ENCODE data around the gene ALDH18A1. TPM values are rescaled to one million over a fixed set of nuclear protein-coding genes. Genes with fewer than 3 reads are reported as not detected.

The ALDH18A1 gene
- total and polyA plus RNA-seq, 2 donors (not counting 1 experiment from before 2014, with no cell fraction given), result 12.4 to 27.6 TPM

DNA sequence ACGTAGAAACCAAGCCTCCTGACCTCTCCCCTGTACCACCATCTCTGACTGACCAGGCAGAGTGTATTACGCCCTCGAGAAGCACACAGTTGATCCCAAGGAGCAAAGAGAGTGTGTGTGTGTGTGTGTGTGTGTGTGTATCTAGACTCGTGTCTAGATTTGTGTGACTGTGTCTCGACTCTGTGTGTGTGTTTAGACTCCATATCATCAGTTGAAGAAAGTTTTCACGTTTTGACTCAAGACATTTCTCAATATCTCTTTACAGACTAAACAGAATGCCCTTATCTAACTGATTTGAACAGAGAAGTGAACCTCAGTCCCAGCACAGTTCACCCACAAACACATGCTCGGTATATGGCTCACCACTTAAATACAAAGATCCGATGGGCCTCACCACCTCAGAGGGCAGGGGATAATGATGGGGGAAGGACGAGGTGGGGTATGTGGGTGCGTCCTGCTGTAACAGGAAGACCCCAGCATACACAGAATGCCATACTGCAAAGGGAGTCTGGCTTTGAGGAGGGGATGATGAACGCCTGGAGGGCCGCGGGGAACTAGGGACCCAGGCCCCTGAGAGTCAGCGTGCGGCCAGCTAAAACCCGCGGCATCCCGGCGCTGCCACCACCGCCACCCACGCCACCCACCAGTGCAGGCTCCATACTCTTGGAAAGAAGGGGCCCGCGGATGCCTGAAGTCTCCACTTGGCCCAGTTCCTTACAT is 780 bp downstream of the ALDH18A1 start:
- 5% methylated on average over 14 of the region's 23 CpGs for WGBS (ENCODE audit: insufficient coverage)
- DNase-seq (no peak), ATAC-seq (ENCODE audit: low read depth) (no peak)
- intact Hi-C loops (cut with micrococcal nuclease), result loop anchor here (1.0 to 10.0 kb wide), 3 partner anchors 38 to 929 kb away; partner anchors contain the start of genes SORBS1, TCTN3 and TM9SF3
- Histone ChIP-seq H4K20me1 (ENCODE audit: control insufficient read depth, insufficient read depth, low read length, poor library complexity, severe bottlenecking) (peaks cover 5% of the 10 kb centered on the region), H3K4me1 (ENCODE audit: control insufficient read depth in 2 of 2, insufficient read depth in 2 of 2, low read length in 2 of 2) (peaks cover 7 to 13% of the 10 kb centered on the region in 2 donors), H3K36me3 (replicated peaks in 1 of 2; ENCODE audit: control extremely low read depth in 1 of 2, control insufficient read depth in 1 of 2, extremely low read depth in 1 of 2, insufficient read depth in 2 of 2, low read length in 1 of 2) (peaks cover 0 to 10% of the 10 kb centered on the region in 2 experiments), H3K27ac (ENCODE audit: low read length in 2 of 2) (peak overlapping the region in 1 of 2 donors; percentile 27), H3K4me3 (ENCODE audit: control extremely low read depth in 1 of 5, extremely low read depth in 1 of 5, insufficient read depth in 1 of 5, low read depth in 2 of 5, low read length in 4 of 5) (peak overlapping the region; percentile 0 to 74 (median 64)), H2AFZ (ENCODE audit: insufficient read depth, low read depth, low read length, poor library complexity, severe bottlenecking) (peak overlapping the region; percentile 79), H3K9ac (ENCODE audit: low read length) (peak overlapping the region; percentile 71), H3K79me2 (ENCODE audit: control insufficient read depth, insufficient read depth, low read length) (peaks cover 14% of the 10 kb centered on the region), H3K9me3 (ENCODE audit: control extremely low read depth in 1 of 3, control insufficient read depth in 2 of 3, insufficient read depth in 1 of 3, low read length in 2 of 3) (peaks cover 0 to 4% (median 0%) of the 10 kb centered on the region in 3 donors), H3K27me3 (replicated peaks in 1 of 4; ENCODE audit: control extremely low read depth in 1 of 4, control insufficient read depth in 3 of 4, insufficient read depth in 4 of 4, low read length in 3 of 4) (no peaks in the 10 kb centered on the region), H3K4me2 (replicated peaks; ENCODE audit: low read depth, low read length, poor library complexity, severe bottlenecking) (peak overlapping the region; percentile 85)
- Mint-ChIP-seq H3K4me1 (peaks cover 30% of the 10 kb centered on the region), H3K27ac (peak overlapping the region; percentile 93), H3K9me3 (ENCODE audit: insufficient read depth) (no peaks in the 10 kb centered on the region), H3K4me3 (peak overlapping the region; percentile 98), H3K27me3 (no peaks in the 10 kb centered on the region)
- ChIA-PET POLR2A (no interaction called here), CTCF (interaction anchor here (1.1 to 2.1 kb wide), 3 partner anchors 38 to 210 kb away, joined by 3 to 8 read pairs (median 5); partner anchors contain the start of gene TCTN3)
- TF ChIP-seq, protein P1, sequence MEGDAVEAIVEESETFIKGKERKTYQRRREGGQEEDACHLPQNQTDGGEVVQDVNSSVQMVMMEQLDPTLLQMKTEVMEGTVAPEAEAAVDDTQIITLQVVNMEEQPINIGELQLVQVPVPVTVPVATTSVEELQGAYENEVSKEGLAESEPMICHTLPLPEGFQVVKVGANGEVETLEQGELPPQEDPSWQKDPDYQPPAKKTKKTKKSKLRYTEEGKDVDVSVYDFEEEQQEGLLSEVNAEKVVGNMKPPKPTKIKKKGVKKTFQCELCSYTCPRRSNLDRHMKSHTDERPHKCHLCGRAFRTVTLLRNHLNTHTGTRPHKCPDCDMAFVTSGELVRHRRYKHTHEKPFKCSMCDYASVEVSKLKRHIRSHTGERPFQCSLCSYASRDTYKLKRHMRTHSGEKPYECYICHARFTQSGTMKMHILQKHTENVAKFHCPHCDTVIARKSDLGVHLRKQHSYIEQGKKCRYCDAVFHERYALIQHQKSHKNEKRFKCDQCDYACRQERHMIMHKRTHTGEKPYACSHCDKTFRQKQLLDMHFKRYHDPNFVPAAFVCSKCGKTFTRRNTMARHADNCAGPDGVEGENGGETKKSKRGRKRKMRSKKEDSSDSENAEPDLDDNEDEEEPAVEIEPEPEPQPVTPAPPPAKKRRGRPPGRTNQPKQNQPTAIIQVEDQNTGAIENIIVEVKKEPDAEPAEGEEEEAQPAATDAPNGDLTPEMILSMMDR (IDR thresholded peaks at IDR 0.05), result no peak
- no peak for TF ChIP-seq EZH2 (IDR thresholded peaks at IDR 0.05; ENCODE audit: borderline replicate concordance, insufficient read depth, low read depth, low read length, poor library complexity, severe bottlenecking)

DNA sequence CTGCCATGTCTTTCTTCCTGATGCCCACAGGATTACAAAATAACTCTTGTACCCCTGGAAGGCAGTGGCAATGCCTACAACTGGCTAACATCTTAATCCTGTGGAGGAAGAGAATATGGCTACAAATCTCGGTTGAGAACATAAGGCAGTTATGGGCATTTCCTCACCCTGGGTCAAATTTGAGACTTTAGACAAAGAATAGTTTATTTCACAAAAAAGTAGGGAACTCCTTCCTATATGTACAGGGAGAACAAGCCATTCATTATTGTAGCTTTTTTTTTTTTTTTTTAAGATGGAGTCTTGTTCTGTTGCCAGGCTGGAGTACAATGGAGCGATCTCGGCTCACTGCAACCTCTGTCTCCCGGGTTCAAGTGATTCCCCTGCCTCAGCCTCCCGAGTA is 2.6 kb downstream of the ALDH18A1 start:
- no peak overlapping the region for H3K27ac Mint-ChIP-seq
- peaks cover 0 to 15% of the 10 kb centered on the region in 2 experiments for H3K36me3 ChIP-seq (replicated peaks in 1 of 2; ENCODE audit: control extremely low read depth in 1 of 2, control insufficient read depth in 1 of 2, extremely low read depth in 1 of 2, insufficient read depth in 2 of 2, low read length in 1 of 2)

More for the DNA sequence above, 2.6 kb downstream of the ALDH18A1 start:
- Histone ChIP-seq H3K4me3 (ENCODE audit: control extremely low read depth in 1 of 5, extremely low read depth in 1 of 5, insufficient read depth in 1 of 5, low read depth in 2 of 5, low read length in 4 of 5) (no peak overlapping the region), H3K79me2 (ENCODE audit: control insufficient read depth, insufficient read depth, low read length) (peaks cover 27% of the 10 kb centered on the region), H2AFZ (ENCODE audit: insufficient read depth, low read depth, low read length, poor library complexity, severe bottlenecking) (no peak overlapping the region), H3K4me2 (replicated peaks; ENCODE audit: low read depth, low read length, poor library complexity, severe bottlenecking) (no peak overlapping the region), H3K9me3 (ENCODE audit: control extremely low read depth in 1 of 3, control insufficient read depth in 2 of 3, insufficient read depth in 1 of 3, low read length in 2 of 3) (peaks cover 0 to 4% (median 0%) of the 10 kb centered on the region in 3 donors), H3K4me1 (ENCODE audit: control insufficient read depth in 2 of 2, insufficient read depth in 2 of 2, low read length in 2 of 2) (peaks cover 7 to 13% of the 10 kb centered on the region in 2 donors), H3K27me3 (replicated peaks in 1 of 4; ENCODE audit: control extremely low read depth in 1 of 4, control insufficient read depth in 3 of 4, insufficient read depth in 4 of 4, low read length in 3 of 4) (no peaks in the 10 kb centered on the region), H3K9ac (ENCODE audit: low read length) (no peak overlapping the region), H4K20me1 (ENCODE audit: control insufficient read depth, insufficient read depth, low read length, poor library complexity, severe bottlenecking) (peaks cover 5% of the 10 kb centered on the region), H3K27ac (ENCODE audit: low read length in 2 of 2) (no peak overlapping the region)
- H3K9me3 Mint-ChIP-seq (ENCODE audit: insufficient read depth), result no peaks in the 10 kb centered on the region
- no peak for ATAC-seq (ENCODE audit: low read depth)
- POLR2A ChIA-PET, result interaction anchor here (0.8 kb wide), 1 partner anchor 26 kb away, joined by 6 read pairs; no protein-coding TSS in a partner anchor
- TF ChIP-seq, protein P1 (IDR thresholded peaks at IDR 0.05), result no peak
- TF ChIP-seq EZH2 (IDR thresholded peaks at IDR 0.05; ENCODE audit: borderline replicate concordance, insufficient read depth, low read depth, low read length, poor library complexity, severe bottlenecking), result no peak
- H3K27me3 Mint-ChIP-seq, result no peaks in the 10 kb centered on the region
- H3K4me1 Mint-ChIP-seq, result peaks cover 30% of the 10 kb centered on the region
- H3K4me3 Mint-ChIP-seq, result no peak overlapping the region
- WGBS (ENCODE audit: insufficient coverage), result 100% methylated on average over 1 of the region's 5 CpGs
- DNase-seq, result no peak
- CTCF ChIA-PET, result interaction anchor here (0.7 kb wide), 1 partner anchor 10 kb away, joined by 3 read pairs; no protein-coding TSS in a partner anchor
- intact Hi-C loops (cut with micrococcal nuclease), result loop anchor here (10.0 kb wide), 1 partner anchor 931 kb away; the partner anchor contains the start of gene TM9SF3

Measured in B cell (primary cell).